Mammary epithelial cell (primary cell): ENCODE measurements around the gene ACOD1.

Source experiments
- EZH2 ChIP-seq: IDR thresholded peaks from 2 replicates; pipeline ENCODE4 v1.6.1; 2012; ENCODE audit warnings: low read length, inconsistent platforms, borderline replicate concordance
- TF ChIP-seq, protein P1 (sequence below), 2 donors: IDR thresholded peaks in 1 of 2; conservative IDR thresholded peaks in 1 of 2; 2 replicates each; pipeline ENCODE4 v1.5.1; 2011 to 2012; ENCODE audit warnings: inconsistent platforms in 2 of 2, low read length in 2 of 2, mild to moderate bottlenecking in 2 of 2, control low read depth in 1 of 2, low read depth in 1 of 2; ENCODE audit not compliant: insufficient read depth in 1 of 2; ENCODE audit errors: extremely low read depth in 1 of 2

DNA sequence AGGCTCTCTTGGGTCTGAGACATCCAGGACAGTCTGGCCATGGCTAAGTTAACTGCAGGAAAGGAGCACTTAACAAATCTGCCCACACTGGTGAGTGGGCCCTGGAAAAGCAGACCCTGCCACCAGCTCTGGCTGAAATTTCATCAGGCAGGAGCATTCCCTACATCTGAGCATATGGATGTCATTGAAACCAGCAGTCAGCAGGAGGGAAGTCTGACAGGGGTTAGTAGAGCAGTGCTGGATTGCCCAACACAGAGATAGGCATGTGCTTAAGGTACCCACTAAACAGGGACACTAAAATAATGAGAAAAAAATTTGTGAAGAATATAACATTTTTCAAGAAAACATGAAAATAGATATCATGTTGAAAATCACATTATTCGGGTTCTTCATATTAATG, 13.6 kb upstream of the ACOD1 start:
- no peak for TF ChIP-seq EZH2
- TF ChIP-seq, protein P1, sequence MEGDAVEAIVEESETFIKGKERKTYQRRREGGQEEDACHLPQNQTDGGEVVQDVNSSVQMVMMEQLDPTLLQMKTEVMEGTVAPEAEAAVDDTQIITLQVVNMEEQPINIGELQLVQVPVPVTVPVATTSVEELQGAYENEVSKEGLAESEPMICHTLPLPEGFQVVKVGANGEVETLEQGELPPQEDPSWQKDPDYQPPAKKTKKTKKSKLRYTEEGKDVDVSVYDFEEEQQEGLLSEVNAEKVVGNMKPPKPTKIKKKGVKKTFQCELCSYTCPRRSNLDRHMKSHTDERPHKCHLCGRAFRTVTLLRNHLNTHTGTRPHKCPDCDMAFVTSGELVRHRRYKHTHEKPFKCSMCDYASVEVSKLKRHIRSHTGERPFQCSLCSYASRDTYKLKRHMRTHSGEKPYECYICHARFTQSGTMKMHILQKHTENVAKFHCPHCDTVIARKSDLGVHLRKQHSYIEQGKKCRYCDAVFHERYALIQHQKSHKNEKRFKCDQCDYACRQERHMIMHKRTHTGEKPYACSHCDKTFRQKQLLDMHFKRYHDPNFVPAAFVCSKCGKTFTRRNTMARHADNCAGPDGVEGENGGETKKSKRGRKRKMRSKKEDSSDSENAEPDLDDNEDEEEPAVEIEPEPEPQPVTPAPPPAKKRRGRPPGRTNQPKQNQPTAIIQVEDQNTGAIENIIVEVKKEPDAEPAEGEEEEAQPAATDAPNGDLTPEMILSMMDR (conservative IDR thresholded peaks at IDR 0.05 in 1 of 2, IDR thresholded peaks at IDR 0.05 in 1 of 2; ENCODE audit: extremely low read depth in 1 of 2, insufficient read depth in 1 of 2, low read depth in 1 of 2, low read length in 2 of 2), result no peak
